Measurements from ENCODE around the gene AP4E1.
"Not testable (repeated sequence)": the region's sequence is repeated elsewhere in the genome, so short reads cannot be mapped to it uniquely, and the experiment has no call there.

DNA sequence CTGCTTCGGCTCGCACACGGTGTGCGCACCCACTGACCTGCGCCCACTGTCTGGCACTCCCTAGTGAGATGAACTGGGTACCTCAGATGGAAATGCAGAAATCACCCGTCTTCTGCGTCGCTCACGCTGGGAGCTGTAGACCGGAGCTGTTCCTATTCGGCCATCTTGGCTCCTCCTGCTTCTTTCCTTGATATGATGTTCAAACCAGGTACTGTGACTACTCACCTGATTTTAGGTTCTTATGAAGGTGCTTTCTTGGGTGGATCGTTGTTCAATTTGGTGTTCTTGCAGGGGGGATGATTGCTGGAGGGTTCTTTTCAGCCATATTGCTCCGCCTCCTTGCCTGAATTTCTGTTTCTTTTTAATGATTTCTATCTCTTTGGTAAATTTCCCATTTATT lies 129.0 kb downstream of the AP4E1 start:
- TF ChIP-seq RAD21 (conservative IDR thresholded peaks at IDR 0.05); POLR2AphosphoS5 (IDR thresholded peaks at IDR 0.05); EP300 (conservative IDR thresholded peaks at IDR 0.05; ENCODE audit: poor library complexity, severe bottlenecking); SMC3 (conservative IDR thresholded peaks at IDR 0.05; ENCODE audit: poor library complexity): not testable (repeated sequence)
- TF ChIP-seq, protein P1, sequence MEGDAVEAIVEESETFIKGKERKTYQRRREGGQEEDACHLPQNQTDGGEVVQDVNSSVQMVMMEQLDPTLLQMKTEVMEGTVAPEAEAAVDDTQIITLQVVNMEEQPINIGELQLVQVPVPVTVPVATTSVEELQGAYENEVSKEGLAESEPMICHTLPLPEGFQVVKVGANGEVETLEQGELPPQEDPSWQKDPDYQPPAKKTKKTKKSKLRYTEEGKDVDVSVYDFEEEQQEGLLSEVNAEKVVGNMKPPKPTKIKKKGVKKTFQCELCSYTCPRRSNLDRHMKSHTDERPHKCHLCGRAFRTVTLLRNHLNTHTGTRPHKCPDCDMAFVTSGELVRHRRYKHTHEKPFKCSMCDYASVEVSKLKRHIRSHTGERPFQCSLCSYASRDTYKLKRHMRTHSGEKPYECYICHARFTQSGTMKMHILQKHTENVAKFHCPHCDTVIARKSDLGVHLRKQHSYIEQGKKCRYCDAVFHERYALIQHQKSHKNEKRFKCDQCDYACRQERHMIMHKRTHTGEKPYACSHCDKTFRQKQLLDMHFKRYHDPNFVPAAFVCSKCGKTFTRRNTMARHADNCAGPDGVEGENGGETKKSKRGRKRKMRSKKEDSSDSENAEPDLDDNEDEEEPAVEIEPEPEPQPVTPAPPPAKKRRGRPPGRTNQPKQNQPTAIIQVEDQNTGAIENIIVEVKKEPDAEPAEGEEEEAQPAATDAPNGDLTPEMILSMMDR (IDR thresholded peaks at IDR 0.05; ENCODE audit: poor library complexity, severe bottlenecking), result not testable (repeated sequence)
